ENCODE measurements around the gene MYDGF.

DNA sequence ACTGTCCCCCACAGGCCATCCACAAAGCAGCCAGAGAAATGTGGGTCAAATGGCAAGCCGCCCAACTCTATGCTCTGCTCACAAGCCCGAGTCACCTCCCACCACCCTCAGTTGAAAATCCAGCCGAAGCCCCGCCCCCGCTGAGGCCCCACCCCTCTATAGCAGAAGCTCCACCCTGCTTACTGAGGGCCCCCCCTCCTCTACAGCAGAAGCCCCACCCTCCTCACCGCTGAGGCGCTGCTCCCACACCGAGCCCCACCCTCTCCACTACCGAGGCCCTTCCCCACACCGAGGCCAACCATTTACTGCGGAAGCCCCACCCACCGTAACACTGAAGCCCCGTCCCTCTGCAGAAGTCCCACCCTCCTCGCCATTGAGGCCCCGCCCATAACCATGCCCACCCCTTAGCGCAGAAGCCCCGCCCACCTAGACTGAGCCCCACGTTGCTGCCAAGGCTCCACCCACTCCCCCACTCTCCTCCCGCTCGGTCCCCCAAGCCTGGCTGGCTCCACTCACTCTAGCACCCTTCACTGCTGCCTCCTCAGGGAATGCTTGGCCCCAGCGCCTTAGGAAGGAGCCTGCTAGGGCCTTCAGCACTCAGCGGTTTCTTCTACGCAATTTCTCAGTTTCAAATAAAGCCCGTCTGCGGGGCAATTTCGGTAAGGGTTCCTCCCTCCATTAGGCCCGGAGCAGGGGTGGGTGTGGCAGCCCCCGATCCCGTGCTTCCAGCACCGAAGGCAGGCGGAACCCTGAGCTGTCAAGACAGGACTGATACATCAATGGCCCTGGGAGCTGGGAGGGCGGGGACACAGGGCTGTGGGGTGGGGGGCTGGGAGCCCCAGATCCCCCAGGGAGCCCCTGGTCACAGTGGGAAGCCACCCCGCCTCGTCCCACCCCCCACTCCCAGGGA lies 9.0 kb upstream of the MYDGF start:
- TF ChIP-seq EP300 (IDR thresholded peaks at IDR 0.05) (no peak), POLR2A (IDR thresholded peaks at IDR 0.05; ENCODE audit: low read depth) (no peak)
- TF ChIP-seq, protein P1, sequence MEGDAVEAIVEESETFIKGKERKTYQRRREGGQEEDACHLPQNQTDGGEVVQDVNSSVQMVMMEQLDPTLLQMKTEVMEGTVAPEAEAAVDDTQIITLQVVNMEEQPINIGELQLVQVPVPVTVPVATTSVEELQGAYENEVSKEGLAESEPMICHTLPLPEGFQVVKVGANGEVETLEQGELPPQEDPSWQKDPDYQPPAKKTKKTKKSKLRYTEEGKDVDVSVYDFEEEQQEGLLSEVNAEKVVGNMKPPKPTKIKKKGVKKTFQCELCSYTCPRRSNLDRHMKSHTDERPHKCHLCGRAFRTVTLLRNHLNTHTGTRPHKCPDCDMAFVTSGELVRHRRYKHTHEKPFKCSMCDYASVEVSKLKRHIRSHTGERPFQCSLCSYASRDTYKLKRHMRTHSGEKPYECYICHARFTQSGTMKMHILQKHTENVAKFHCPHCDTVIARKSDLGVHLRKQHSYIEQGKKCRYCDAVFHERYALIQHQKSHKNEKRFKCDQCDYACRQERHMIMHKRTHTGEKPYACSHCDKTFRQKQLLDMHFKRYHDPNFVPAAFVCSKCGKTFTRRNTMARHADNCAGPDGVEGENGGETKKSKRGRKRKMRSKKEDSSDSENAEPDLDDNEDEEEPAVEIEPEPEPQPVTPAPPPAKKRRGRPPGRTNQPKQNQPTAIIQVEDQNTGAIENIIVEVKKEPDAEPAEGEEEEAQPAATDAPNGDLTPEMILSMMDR (IDR thresholded peaks at IDR 0.05): no peak

Data from esophagus muscularis mucosa (tissue), 4 donors.